NCI-H1048 (cell line): Measurements from ENCODE around the gene C1orf198.

ENCODE experiments used
- DNase-seq: peaks from one replicate; lab custom pipeline; 2025; lab: John Stamatoyannopoulos, UW

Gene C1orf198

DNA sequence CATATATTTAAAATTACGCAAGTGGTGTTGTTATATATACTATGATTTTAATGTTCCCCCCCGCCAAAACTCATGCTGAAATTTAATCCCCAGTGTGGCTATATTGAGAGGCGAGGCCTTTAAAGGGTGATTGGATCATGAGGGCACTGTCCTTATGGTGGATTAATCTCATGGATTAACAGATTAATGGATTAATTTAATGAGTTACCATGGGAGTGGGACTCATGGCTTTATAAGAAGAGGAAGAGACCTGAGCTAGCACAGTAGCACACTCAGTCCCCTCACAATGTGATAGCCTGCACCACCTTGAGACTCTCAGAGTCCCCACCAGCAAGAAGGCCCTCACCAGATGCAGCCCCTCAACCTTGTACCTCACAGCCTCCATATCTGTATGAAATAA, 34.8 kb downstream of the C1orf198 start:
- DNase-seq: no peak

- no peak for DNase-seq
These were observed 35.8 kb downstream of the C1orf198 start for GRCh38 chr1:230832476-230832875.

- DNase-seq: no peak
These were observed 36.5 kb downstream of the C1orf198 start for GRCh38 chr1:230831771-230832170.

DNA sequence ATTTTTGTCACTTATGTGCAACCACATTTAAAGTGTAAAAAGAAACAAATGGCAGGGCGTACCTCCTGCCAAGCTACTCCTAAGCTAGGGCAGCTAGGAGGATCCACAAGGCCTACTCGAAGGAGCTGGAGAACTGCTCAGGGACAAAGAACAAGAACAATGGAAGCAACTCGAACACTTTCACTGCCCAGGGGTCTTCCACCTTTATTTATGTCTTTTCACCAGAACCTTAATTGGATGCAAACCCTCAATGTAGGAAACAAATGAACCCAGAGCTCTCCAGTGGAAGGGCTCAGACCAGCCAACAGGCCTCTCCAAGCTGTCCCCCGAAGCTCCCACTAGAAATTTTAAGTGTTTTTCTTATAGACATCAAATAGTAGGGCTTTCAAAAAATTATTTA, 39.9 kb downstream of the C1orf198 start:
- no peak for DNase-seq

GRCh38 chr1:230827801-230828200, 40.5 kb downstream of the C1orf198 start:
- DNase-seq: no peak

GRCh38 chr1:230827081-230827681, 41.1 kb downstream of the C1orf198 start:
- DNase-seq: no peak

- no peak for DNase-seq
These were observed 42.0 kb downstream of the C1orf198 start for GRCh38 chr1:230826166-230826875.

- no peak for DNase-seq
These were observed 42.6 kb downstream of the C1orf198 start for GRCh38 chr1:230825761-230826160.

GRCh38 chr1:230824919-230825721, 43.2 kb downstream of the C1orf198 start:
- no peak for DNase-seq

GRCh38 chr1:230824551-230824918, 43.8 kb downstream of the C1orf198 start:
- no peak for DNase-seq

DNA sequence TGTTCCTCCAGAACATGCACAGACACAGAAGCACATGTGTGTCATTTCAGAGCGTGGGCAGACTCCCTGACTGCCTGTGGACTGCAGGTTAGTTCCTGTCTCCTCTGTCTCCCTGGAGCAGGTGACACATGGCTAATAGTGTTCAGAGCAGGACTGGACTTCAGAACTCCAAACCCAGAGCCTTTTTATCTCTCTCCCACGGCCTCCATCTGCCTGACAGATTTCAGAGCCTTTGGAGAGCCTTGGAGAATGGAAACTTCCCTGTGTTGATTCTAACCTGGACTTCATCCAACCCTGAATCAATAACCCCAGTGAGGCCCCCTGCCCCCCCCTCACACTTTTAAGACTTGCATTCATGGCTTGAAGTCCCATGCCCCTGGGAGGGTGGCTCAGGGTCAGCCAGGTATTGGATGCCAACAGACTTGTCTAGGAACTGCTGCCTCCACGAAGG, 44.4 kb downstream of the C1orf198 start:
- DNase-seq: no peak

DNA sequence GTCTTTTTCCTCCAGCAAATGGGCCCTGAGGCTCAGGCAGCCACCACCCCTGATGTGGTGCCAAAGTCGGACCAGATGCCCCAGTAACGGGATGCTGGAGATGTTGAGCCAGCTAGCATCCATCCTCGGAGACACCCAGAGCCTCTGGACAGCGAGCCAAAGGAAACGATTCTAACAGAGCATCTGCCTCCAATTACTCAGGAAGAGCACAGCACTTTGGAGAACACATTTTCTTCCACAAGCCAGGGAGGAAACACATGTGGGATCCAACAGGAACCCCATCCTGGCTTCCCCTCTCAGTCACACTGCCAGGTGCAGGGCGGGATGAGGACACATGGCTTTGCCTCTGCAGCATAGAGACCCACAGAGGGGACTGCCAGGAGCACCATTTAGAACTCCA, 44.9 kb downstream of the C1orf198 start:
- no peak for DNase-seq

DNA sequence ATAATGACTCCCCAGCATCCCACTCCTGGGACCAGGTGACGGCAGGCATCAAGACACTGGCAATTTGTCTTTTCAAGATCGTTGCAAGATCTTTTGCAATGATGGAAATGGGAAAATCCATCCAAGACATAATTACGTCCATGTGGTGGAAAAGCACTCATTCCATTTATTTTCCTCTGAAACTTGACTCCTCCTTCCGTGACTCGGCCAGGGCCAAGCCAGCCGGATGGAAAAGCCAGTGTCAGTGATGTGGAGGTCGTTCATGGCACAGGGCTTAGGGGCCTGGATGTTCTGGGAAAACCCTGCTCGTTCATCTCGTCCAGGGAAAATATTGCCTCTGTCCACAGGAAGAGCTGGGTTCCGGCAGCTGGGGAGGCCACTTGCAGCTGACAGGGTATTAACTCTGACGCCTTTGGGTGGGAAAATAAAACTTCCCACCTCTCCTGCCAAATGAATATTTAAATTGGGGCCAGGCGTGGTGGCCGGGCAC, 46.2 kb downstream of the C1orf198 start:
- no peak for DNase-seq

DNA sequence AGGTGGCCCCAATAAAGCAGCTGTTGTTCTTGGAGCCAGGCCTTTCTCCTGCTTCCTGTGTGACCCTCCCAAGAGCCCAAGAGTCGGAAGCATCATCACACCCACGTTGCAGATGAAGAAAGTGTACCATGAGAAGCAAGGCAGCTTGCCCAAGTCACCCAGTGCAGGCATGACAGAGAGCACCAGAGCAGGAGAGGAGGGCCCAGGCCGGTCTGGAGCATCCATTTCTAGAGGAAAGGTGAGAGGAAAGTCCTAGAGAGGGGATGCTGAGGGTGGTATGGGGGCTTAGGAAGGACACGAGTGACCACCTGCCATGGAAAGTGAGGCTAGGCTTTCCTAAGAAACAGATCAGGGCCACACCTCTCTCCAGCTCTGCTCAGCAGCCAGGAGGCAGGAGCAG, 47.0 kb downstream of the C1orf198 start:
- DNase-seq: no peak

GRCh38 chr1:230820568-230820967, 47.8 kb downstream of the C1orf198 start:
- no peak for DNase-seq

GRCh38 chr1:230819976-230820375, 48.3 kb downstream of the C1orf198 start:
- no peak for DNase-seq

DNA sequence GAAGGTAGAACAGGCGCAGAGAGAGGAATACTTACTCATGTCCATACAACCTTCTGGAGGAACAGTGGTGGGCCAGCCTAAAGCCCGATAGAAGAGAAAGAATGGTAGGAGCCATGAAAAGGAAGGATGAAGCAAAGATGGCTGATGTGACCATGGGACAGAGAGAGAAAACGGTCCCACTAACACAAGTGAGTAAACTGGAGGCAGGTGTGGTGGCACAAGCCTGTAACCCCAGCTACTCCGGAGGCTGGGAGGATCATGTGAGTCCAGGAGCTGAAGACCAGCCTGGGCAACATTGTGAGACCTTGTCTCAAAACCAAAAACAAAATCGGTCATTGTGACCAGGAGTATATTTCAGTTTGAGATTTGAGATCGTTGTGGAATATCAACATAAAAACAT, 49.4 kb downstream of the C1orf198 start:
- no peak for DNase-seq

- DNase-seq: no peak
These were observed 50.0 kb downstream of the C1orf198 start for GRCh38 chr1:230818367-230818766.

- DNase-seq: no peak
These were observed 52.3 kb downstream of the C1orf198 start for GRCh38 chr1:230816018-230816417.

- no peak for DNase-seq
These were observed 53.2 kb downstream of the C1orf198 start for GRCh38 chr1:230814949-230815692.

- DNase-seq: no peak
These were observed 55.8 kb downstream of the C1orf198 start for GRCh38 chr1:230812568-230812967.
